ENCODE results near the gene UFSP1.

The UFSP1 gene

GRCh38 chr7:100847360-100847759 lies 42.2 kb downstream of the UFSP1 start:
- TF ChIP-seq CTCF (IDR thresholded peaks at IDR 0.05; ENCODE audit: control extremely low read depth, extremely low read depth, low read depth, missing control alignments), result no peak
- ChIA-PET POLR2A (no interaction called here), CTCF (interaction anchor here (0.6 to 7.7 kb wide), 3 partner anchors 14 to 142 kb away, joined by 3 to 188 read pairs (median 3); no protein-coding TSS in a partner anchor)
- DNase-seq (ENCODE audit: extremely low spot score), result no peak

DNA sequence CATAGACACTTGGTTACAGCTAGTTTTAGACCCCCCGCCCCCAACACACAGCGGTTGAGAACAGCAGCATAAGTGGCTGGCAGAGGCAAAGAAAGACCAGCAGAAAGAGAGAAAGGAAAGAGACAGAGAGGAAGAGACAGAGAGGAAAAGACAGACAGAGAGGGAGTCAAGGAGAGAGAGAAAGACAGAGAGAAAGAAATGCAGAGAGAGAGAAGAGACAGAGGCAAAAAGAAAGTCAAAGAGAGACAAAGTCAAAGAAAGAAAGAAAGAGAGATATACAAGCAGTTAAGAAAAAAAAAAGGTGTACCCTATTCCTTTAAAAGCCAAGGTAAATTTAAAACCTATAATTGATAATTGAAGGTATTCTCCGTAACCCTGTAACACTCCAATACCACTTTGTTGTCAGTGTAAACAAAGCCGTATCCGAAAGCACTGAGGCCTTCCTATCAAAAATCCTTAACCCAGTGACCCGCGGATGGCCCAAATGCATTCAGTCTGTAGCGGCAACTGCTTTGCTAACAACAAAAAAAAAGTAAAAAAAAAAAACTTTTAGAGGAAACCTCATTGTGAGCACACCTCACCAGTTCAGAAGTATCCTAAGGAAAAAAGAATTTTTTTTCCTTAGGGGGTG lies 48.9 kb downstream of the UFSP1 start:
- no peak for TF ChIP-seq CTCF (IDR thresholded peaks at IDR 0.05; ENCODE audit: control extremely low read depth, extremely low read depth, low read depth, missing control alignments)
- ChIA-PET CTCF (no interaction called here), POLR2A (no interaction called here)
- DNase-seq (ENCODE audit: extremely low spot score), result no peak

DNA sequence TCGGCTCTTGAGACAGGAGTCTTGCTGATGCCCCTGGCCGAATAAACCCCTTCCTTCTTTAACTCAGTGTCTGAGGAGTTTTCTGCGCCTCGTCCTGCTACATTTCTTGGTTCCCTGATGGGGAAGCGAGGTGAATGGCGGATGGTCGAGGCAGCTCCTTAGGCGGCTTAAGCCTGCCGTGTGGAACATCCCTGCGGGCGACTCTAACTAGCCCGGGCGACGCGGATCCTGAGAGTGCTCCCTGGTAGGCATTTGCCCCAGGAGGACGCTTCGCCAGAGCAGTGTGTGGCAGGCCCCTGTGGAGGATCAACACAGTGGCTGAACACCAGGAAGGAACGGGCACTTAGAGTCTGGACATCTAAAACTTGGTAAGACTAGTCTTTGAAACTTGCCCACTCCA lies 50.2 kb downstream of the UFSP1 start:
- POLR2A ChIA-PET, result no interaction called here
- CTCF ChIA-PET, result no interaction called here
- no peak for DNase-seq (ENCODE audit: extremely low spot score)
- no peak for TF ChIP-seq CTCF (IDR thresholded peaks at IDR 0.05; ENCODE audit: control extremely low read depth, extremely low read depth, low read depth, missing control alignments)
